Measurements from ENCODE around the gene ACAP2. TPM values are rescaled to one million over a fixed set of nuclear protein-coding genes. Genes with fewer than 3 reads are reported as not detected.

Gene ACAP2
- total RNA-seq, 1 experiment from 2014 or later: 42.9 TPM

- intact Hi-C loops (cut with micrococcal nuclease; ENCODE audit: unreplicated experiment): no loop called here
- no peak overlapping the region for H3K4me3 ChIP-seq (ENCODE audit: low read depth, low read length)
- H3K4me1 ChIP-seq: no peaks in the 10 kb centered on the region
- BruUV-seq (replicated peaks): no TSS peak
- no peaks in the 10 kb centered on the region for H3K27me3 ChIP-seq (replicated peaks; ENCODE audit: control insufficient read depth, insufficient read depth, low read length)
- no peaks in the 10 kb centered on the region for H3K36me3 Mint-ChIP-seq (ENCODE audit: insufficient read depth, unreplicated experiment)
- ChIA-PET CTCF (no interaction called here), POLR2A (no interaction called here)
- TF ChIP-seq CTCF (IDR thresholded peaks at IDR 0.05; ENCODE audit: insufficient read depth in 1 of 2, low read depth in 1 of 2, low read length in 1 of 2, severe bottlenecking in 1 of 2, unreplicated experiment in 1 of 2): no peak
- no peaks in the 10 kb centered on the region for H3K36me3 ChIP-seq (ENCODE audit: control insufficient read depth, insufficient read depth, low read length)
- H3K9me3 ChIP-seq: no peaks in the 10 kb centered on the region
- H3K27me3 Mint-ChIP-seq (ENCODE audit: insufficient read depth, unreplicated experiment): no peaks in the 10 kb centered on the region
- no peak for DNase-seq
- no peaks in the 10 kb centered on the region for H3K9me3 Mint-ChIP-seq (ENCODE audit: unreplicated experiment)
- no peaks in the 10 kb centered on the region for H3K4me1 Mint-ChIP-seq (ENCODE audit: low read depth, unreplicated experiment)
- no peak overlapping the region for H3K4me3 Mint-ChIP-seq (ENCODE audit: unreplicated experiment)
- no peak overlapping the region for H3K27ac Mint-ChIP-seq (ENCODE audit: unreplicated experiment)
These were observed 45.3 kb downstream of the ACAP2 start for GRCh38 chr3:195397524-195397923.

GRCh38 chr3:195395208-195395816, 47.5 kb downstream of the ACAP2 start:
- Histone ChIP-seq H3K4me3 (ENCODE audit: low read depth, low read length) (no peak overlapping the region), H3K36me3 (ENCODE audit: control insufficient read depth, insufficient read depth, low read length) (no peaks in the 10 kb centered on the region), H3K9me3 (no peaks in the 10 kb centered on the region), H3K4me1 (no peaks in the 10 kb centered on the region), H3K27me3 (replicated peaks; ENCODE audit: control insufficient read depth, insufficient read depth, low read length) (no peaks in the 10 kb centered on the region)
- TF ChIP-seq CTCF (IDR thresholded peaks at IDR 0.05; ENCODE audit: insufficient read depth in 1 of 2, low read depth in 1 of 2, low read length in 1 of 2, severe bottlenecking in 1 of 2, unreplicated experiment in 1 of 2): no peak
- Mint-ChIP-seq H3K4me1 (ENCODE audit: low read depth, unreplicated experiment) (no peaks in the 10 kb centered on the region), H3K4me3 (ENCODE audit: unreplicated experiment) (no peak overlapping the region), H3K9me3 (ENCODE audit: unreplicated experiment) (no peaks in the 10 kb centered on the region), H3K36me3 (ENCODE audit: insufficient read depth, unreplicated experiment) (no peaks in the 10 kb centered on the region), H3K27me3 (ENCODE audit: insufficient read depth, unreplicated experiment) (no peaks in the 10 kb centered on the region), H3K27ac (ENCODE audit: unreplicated experiment) (no peak overlapping the region)
- intact Hi-C loops (cut with micrococcal nuclease; ENCODE audit: unreplicated experiment): no loop called here
- no TSS peak for BruUV-seq (replicated peaks)
- no peak for DNase-seq
- ChIA-PET CTCF (no interaction called here), POLR2A (no interaction called here)

- Histone ChIP-seq H3K36me3 (ENCODE audit: control insufficient read depth, insufficient read depth, low read length) (no peaks in the 10 kb centered on the region), H3K9me3 (no peaks in the 10 kb centered on the region), H3K4me1 (no peaks in the 10 kb centered on the region), H3K4me3 (ENCODE audit: low read depth, low read length) (no peak overlapping the region), H3K27me3 (replicated peaks; ENCODE audit: control insufficient read depth, insufficient read depth, low read length) (no peaks in the 10 kb centered on the region)
- no TSS peak for BruUV-seq (replicated peaks)
- H3K4me3 Mint-ChIP-seq (ENCODE audit: unreplicated experiment): no peak overlapping the region
- no peak for TF ChIP-seq CTCF (IDR thresholded peaks at IDR 0.05; ENCODE audit: insufficient read depth in 1 of 2, low read depth in 1 of 2, low read length in 1 of 2, severe bottlenecking in 1 of 2, unreplicated experiment in 1 of 2)
- no peaks in the 10 kb centered on the region for H3K36me3 Mint-ChIP-seq (ENCODE audit: insufficient read depth, unreplicated experiment)
- H3K9me3 Mint-ChIP-seq (ENCODE audit: unreplicated experiment): no peaks in the 10 kb centered on the region
- no peak for DNase-seq
- CTCF ChIA-PET: no interaction called here
- H3K27ac Mint-ChIP-seq (ENCODE audit: unreplicated experiment): no peak overlapping the region
- POLR2A ChIA-PET: no interaction called here
- no peaks in the 10 kb centered on the region for H3K4me1 Mint-ChIP-seq (ENCODE audit: low read depth, unreplicated experiment)
- intact Hi-C loops (cut with micrococcal nuclease; ENCODE audit: unreplicated experiment): no loop called here
- no peaks in the 10 kb centered on the region for H3K27me3 Mint-ChIP-seq (ENCODE audit: insufficient read depth, unreplicated experiment)
These were observed 48.1 kb downstream of the ACAP2 start for GRCh38 chr3:195394700-195395099.

Data from Caco-2 (cell line).